Midbrain (tissue), 1 donor: Measurements from ENCODE around the gene ZNF98.

Source experiments
- DNase-seq: peaks from one replicate; lab custom pipeline; 2025; lab: John Stamatoyannopoulos, UW

The ZNF98 gene

DNA sequence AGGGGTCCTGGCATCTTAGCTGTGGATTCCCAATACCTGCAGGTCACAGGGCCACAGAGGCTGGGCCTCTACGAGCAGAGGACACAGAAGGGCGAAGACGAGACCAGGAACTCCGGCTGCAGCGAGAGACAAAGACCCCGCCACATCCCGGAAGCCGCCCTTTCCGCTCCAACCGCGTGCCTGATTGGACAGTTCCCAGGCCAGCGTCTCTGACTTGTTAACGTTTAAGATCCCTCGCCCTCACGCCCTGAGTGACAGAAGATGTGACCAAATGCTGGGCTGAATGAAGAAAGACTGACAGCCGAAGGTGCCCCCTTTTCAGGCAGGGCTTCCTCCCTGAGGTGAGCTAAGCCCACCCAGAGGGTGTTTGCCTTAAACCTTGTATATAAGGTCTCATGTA, at the start of gene ZNF98:
TSS of gene ZNF98 (minus strand) at position 136 of the 400 bp plus-strand sequence. CDS start at position 14, 122 bp downstream.
- peak; percentile 45 for DNase-seq

DNA sequence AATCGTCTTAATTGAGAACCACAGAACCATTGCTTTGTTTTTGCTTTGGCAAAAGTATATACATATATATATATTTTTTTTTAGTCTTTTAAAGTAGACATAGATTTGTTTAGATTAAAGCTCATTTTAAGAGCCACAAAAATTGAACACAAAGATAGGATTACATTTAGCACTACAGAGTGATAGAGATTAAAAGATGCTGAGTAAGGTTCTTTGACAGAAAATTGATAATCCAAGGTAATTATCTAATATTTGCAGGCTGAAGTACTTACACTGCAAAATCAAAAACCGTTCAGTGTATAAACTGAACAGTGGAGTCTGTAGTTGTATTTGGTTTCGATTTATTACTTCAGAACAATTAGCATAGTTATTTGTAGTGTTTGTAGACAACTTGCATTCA, 24.5 kb upstream of the ZNF98 start:
- no peak for DNase-seq

DNA sequence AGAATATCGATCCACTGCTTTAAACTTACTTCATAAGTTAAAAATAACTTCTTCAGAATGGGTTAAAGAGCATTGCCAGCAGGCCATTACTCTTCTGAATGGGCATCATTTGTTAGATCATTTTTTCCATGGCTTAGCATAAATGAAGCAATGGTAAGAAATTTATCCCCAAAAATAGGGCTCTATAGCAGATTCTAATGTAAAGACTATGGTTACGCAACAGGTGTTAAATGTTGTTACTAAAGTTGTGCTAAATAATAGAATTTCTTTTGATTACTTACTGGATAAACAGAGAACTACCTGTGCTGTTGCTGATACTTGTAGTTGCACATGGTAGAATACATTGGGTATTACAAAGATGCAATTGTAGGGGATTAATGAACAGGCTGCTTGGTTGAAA, 15.9 kb upstream of the ZNF98 start:
- DNase-seq: no peak

DNA sequence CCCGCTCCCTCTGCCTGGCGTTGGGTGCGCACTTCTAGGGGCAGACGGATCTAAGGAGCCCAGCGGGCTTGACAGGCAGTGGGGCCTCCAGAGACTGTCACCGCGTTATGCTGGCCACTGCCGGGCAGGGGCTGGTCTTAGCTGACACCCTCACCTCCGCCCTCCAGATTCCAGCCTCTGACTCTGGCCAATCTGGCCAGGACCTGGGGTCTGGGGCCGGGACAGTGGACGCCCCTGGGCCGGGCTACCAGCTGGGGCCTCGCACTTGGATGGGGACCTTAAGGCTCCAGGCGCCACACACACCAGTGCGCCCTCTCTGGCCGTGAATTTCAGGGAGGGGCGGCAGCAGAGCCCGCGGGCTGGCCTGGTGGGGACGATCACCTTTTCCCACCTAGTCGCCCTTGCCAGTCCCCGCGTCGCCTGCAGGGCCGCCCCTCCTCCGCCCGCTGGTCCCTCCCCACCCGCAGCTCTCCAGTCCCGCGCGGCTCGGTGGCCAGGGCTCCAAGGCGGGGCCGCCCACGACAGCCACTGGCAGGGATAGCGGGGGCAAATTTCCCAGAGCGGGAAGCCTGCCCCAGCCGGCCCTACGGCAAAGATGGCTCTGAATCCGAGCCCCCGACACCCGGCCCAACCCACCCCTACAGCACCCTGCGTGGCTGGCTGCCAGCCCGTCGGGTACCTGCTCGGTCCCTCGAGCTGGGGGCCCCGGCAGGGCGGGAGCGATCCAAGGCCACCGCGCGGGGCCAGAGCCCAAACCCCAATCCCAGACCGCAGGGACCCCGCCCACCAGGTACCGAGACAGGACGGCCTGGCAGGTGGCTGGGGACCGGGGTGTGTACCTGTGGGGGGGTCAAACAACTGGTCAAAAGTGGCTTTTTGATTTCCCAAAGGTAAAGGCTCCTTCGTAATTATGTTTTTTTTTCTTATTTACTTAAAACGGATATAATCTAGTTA, 6.1 kb upstream of the ZNF98 start:
- no peak for DNase-seq

DNA sequence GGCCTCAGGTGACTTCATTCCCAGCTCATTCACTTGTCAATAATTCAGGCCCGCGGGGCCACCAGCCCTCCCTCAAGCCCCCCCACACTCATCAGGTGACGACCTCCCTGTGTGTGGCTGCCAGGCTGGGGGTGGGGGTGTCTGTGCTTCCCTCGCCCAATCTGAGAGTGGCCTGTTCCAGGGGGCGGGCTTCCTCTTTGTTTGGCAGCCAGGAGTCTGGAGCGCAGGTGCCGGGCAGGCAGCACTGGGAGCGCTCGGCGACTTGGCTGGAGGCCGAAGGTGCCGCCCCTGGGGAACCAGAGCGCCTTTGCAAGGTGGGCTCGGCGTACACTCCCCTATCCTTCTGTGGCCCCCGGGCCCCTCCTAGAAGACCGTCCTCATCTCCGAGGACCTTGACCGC, 5.4 kb upstream of the ZNF98 start:
- no peak for DNase-seq

DNA sequence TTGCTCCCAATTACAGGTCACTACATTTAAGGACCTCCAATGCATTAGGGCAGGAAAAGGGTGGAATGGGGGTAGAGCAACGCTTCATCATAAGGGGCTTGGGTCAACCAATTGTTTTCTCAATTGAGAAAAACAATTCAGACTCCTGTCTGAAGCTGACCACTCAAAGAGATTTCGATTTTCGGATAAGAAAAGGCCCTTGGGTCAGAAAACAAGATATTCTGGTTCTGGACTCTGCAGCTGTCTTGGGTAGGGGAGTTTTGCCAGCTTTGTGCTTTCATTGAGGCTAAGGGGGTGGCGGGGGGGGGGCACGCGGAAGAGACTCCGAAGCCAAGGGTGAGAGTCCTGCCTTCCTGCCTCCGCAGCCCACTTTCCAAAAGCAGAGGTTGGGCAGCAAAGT, 4.8 kb upstream of the ZNF98 start:
- no peak for DNase-seq

DNA sequence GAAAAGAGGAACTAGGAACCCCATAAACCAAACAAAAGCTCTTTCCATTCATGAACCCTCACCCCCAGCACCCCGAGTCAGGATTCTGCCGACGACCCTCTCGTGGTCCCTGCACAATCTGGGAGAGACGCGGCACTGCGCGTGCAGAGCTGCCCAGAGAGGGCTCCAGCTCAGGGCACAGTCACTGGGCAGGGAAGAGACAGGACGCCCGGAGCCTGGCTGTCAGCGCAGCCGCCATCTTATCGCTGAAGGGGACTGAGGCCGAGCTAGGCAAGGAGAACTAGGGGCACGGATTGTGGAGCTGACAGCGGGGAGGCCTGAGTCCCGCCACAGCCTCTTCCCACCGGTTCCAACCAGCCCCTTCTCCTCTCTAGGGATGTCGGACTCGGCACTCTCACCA, 349 bp downstream of the ZNF98 start:
- DNase-seq: no peak

DNA sequence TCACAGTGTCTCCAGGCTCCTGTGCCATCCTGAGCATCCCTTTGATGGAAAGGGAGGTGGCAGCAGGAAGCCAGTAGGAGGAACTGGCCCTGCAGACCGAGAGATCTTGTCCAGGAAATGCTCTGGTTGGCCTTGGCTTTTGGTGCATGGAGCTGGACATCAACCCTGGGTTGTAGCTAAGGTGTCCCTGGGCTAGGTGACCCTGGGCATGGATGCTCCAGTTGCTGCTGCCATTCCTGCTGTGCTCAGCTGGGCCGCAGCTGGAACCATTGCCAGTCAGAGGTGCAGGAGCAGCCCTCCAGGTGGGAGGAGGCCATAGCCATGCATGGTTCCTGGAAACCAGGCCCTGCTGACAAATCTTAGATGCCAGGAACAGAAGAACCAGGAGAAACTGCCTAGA, 67.5 kb downstream of the ZNF98 start:
- no peak for DNase-seq
